Activated gamma-delta T cell (primary cell): ENCODE results near the gene MRPS2.
"Not testable (repeated sequence)": the region's sequence is repeated elsewhere in the genome, so short reads cannot be mapped to it uniquely, and the experiment has no call there.

Source experiments
- DNase-seq: peaks from one replicate; lab custom pipeline; 2025; lab: John Stamatoyannopoulos, UW

The MRPS2 gene

GRCh38 chr9:135514342-135515082 lies 14.0 kb downstream of the MRPS2 start:
- DNase-seq, result no peak

DNA sequence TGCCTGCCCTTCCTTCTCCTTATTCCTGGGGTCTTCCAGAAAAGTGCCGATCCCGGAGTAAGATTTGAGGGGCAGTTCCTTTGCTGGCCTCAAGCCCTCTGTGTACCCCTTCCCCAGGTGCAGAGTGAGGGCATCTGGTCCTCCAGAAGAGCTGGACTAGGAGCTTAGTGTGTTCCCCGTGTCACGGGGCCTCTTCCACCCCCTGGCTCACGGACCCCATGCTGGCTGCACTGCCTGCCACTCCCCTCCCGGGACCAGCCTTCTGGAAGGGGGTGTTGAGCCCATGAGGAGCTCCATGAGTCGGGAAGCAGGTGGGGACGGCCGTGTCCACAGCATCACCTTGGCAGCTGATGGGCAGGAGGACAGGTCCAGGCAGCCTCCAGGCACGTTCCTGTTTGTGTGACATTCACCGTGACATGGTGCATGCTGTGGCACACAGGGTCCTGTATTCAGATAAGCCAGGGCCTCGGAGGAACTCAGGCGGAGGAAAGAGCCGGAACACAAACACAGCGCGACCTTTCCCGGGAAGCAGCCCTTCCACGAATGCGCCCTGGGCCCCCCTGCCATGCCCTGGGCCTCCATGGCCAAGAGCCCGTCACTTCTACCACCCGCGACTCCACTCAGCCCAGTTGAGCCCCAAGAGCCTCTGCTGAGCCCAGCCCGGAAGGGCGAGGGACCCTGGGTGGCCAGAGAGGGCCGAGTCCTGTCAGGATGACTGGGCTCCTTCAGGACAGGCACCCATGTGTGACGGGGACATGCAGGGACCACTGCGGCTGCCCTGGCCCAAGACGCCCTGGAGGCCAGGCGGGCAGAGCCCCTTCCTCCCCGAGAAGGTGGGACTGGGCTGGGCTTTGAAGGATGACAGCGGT lies 14.8 kb downstream of the MRPS2 start:
- DNase-seq, result no peak

GRCh38 chr9:135516132-135516860 lies 15.8 kb downstream of the MRPS2 start:
- no peak for DNase-seq

GRCh38 chr9:135517407-135517822 lies 16.9 kb downstream of the MRPS2 start:
- no peak for DNase-seq

DNA sequence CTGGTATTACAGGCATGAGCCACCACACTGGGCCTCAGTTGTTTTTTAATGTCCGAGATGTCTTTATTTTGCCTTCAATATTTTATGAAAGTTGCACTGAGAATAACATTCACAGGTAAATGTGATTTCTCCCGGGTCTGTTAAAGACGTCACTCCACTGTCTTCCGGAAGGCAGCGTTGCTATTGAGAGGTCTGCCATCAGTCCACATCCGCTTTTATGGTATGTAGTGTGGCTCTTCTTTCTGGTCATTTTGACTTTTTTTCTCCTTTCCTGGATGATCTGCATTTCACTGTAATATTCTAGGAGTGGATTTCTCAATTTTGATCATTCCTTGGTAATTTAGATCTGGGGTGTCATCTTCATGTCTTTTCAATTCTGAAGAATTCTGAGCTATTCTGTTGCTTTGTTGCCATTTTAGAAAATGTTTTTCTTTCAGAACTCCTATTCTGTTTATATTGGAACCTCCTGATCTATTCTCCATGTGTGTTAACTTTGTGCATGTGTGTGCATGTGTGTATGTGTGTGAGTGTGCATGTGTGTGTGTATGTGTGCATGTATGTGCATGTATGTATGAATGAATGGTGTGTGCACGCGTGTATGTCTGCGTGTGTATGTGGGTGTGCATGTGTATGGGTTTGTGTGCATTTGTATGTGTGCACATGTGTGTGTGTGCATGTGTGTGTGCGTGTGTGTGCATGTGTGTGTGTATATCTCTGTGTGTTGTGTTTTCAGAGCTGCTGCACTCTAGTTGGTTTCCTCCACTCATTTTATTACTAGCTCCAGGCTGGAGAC lies 18.9 kb downstream of the MRPS2 start:
- no peak for DNase-seq

- DNase-seq, result no peak
Observed at GRCh38 chr9:135520916-135521607, 20.6 kb downstream of the MRPS2 start, which contains the start of gene LCN1. TSS of gene LCN1 (plus strand) at chr9:135521440. CDS start at chr9:135521498, 58 bp downstream.

GRCh38 chr9:135521608-135522095 lies 21.2 kb downstream of the MRPS2 start:
- no peak for DNase-seq

DNA sequence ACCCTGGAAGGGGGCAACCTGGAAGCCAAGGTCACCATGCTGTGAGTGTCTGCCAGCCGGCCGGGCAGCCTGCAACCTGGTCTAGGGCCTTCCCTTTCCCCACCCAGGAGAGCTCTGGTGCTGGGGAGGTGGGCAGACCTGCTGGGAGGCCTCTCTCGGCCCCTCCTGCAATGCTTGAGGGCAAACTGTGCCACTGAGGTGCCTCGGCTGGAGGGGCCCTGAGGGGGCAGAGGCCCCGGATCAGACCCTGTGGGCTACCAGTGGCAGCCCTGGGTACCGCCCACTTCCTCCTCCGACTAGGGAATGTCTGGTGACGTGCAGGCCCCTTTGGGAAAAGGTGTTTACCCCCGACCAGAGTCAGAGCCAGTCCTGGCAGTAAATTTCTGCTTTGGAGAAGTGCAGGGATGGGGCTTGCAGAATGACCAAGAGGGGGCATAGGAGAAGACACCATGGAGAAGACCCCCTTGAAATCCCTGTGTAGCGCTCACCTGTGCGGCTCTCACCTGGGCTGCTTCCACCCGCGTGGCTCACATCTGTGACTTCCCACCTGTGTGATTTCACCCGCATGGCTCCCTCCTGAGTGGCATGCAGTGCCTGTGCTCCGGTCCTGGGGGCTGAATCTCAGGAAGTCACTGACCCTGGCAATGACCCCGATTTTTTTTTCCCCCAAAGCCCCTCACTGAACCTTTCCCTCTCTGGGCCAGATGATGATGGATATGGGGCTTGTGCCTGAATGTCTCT lies 21.8 kb downstream of the MRPS2 start:
- DNase-seq, result no peak

GRCh38 chr9:135522931-135523330 lies 22.4 kb downstream of the MRPS2 start:
- no peak for DNase-seq

- no peak for DNase-seq
Observed at GRCh38 chr9:135523521-135524129, 23.1 kb downstream of the MRPS2 start.

DNA sequence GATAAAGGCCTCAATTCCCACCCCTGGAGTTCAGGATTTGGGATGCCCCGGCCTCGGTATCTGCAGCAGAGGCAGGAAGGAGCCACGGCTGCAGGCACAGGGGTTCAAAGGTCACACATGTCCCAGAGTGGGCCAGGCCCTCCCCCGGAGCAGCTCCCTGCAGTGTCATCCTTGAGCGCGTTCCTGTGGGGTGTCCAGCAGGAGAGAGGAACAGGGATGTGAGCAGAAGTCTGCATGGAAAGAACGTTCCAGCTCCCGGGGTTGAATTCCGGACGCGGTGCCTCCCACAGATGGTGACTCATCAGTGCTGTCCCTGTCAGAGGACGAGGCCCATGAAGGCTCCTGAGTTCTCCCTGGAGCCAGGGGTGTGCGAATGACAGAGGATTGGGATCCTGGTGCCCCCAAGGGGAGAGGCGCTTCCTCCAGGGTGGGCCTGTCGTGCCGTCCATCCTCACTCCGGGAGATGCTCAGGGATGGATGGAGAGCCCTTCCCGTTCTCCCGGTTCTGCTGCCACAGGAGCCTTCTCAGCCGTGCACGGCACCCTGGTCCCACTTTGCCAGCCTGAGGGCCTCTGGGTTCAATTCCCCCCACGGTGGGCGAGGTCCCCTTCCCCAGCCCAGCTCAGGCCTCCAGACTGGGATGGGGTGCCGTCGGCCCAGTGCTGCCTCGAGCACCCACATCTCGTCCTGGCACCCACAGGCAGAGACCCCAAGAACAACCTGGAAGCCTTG lies 23.8 kb downstream of the MRPS2 start:
- DNase-seq, result no peak

DNA sequence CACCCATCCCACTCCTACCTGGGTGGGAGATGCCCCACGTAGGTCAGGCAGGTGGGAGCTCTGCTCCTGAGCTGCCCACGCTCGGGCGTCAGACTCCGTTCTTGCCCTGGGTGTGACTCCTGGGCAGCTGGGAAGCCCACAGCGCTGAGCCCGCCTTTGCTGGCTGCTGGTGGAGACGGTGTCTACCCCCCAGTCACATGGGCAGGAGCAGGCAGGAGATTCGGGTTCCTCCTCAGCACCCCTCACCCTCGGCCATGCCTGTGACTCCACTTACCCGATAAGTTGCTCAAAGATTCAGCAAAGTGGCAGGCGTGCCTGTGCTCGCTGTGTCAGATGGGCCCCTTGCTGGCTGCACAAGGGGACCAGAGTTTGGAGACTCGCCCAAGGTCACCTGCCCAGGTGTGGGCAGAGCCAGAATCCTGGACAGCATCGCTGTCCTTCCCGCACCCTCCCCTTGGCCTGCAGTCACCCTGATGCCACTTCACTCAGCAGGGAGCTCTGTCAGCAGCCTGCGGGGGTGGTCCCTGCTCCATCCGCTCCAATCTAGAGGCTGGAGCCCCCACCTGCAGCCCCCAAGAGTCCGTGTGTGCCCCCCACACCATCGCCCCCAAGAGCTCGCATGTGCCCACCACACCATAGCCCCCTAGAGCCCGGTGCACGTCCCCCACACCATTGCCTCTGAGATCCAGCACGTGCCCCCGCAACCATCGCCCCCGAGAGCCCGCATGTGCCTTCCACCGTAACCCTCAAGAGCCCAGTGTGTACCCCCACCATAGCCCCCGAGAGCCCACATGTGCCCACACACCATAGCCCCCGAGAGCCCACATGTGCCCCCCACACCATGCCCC lies 25.0 kb downstream of the MRPS2 start:
- DNase-seq, result no peak

- no peak for DNase-seq
Observed at GRCh38 chr9:135526089-135526729, 25.7 kb downstream of the MRPS2 start.

DNA sequence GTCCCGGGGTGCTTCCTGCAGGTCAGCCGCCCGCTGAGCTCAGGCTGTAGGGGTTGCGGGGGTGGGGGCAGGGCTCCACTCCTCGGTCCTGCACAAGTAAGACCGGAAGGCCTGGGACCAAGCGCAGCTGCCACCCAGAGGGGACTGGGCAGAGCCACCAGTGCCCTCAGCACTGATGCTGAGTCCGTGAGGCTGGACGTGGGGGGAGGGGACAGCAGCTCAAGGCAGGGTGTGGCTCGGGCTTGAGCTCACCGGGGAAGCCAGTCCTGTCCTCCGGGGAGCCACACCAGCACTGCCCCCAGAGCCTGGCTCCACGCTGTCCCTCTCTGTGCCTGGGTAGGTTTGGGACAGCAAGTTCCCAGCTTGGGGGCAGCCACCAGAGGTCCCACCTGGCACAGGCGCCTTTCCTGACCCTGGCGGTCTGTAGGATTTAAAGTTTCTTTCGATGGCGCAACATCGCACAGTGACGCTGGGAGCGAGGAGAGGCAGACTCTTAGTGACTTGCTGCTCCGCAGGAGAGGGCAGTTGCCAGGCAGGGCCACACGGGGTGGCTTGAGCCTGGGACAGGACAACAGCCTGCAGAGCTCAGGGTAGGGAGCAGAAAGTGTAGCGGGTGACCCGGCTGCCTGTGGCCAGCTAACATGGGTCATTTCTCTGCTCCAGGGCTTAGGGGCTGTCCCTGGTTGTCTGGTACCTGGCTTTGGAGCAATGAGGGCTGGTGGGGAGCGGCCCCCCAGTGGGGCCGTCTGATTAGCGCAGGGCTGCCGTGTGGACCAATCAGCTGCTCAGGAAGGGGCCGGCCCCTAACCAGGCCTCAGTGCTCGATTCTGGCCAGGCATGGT lies 26.5 kb downstream of the MRPS2 start:
- no peak for DNase-seq

DNA sequence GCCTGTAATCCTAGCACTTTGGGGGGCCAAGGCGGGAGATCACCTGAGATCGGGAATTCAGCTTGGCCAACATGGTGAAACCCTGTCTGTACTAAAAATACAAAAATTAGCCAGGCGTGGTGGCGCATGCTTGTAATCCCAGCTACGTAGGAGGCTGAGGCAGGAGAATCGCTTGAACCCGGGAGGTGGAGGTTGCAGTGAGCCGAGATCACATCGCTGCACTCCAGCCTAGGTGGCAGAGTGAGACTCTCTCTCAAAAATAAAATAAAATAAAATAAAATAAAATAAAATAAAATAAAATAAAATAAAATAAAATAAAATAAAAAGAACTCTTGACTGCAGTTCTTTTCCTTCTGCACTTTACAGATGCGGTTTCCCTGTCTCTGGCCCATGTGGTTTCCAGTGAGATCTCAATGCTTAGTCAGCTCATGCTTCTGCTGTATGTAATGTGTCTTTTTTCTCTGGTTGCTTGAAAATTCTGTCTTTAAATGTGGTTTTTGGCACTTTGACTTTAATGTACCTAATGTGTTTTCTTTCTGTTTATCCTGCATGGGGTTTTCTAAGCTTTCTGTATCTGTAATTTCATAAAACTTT lies 28.5 kb downstream of the MRPS2 start:
- DNase-seq, result not testable (repeated sequence)

DNA sequence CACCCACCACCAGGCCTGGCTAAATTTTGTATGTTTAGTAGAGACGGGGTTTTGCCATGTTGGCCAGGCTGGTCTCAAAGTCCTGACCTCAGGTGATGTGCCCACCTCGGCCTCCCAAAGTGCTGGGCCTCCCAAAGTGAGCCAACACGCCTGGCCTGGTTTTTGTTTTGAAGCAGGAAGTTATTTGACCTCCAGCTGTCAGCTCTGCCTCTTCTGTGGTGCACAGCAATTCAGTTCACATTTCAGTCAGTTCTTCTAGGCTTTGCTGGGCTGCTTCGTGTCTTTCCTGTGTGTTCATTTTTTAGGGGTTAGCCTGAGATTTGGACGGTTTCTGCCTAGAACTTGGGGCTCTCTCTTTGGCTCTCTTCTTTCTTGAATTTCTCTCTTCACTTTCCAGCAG lies 29.7 kb downstream of the MRPS2 start:
- no peak for DNase-seq
